HCT116 (cell line): ENCODE measurements around the gene SMIM41. TPM values are rescaled to one million over a fixed set of nuclear protein-coding genes. Genes with fewer than 3 reads are reported as not detected.

Experiments used
- ATAC-seq: fragments of 200-7000 bp; cut with Tn5 transposase; 2 replicates; pipeline ENCODE4 v1.9.1; 2020; ENCODE audit warnings: mild to moderate bottlenecking, moderate library complexity
- BruUV-seq: library from RNA; stranded (reverse); fragments of 400-500 nt; replicated peaks from 2 replicates; lab custom pipeline; 2021; lab: Mats Ljungman, UMichigan
- CTCF ChIA-PET: fragments of 300-600 bp; sonication (Branson Sonifier 250); formaldehyde crosslinking; loops from one replicate; lab custom pipeline; 2021; ENCODE audit warnings: antibody characterized with exemption; lab: Charles Lee
- POLR2A ChIA-PET: fragments of 300-600, 350-600 bp; sonication (Branson Sonifier 250); formaldehyde crosslinking; loops from one replicate; lab custom pipeline; 2021; ENCODE audit warnings: antibody characterized with exemption; lab: Charles Lee
- RAD21 ChIA-PET, 2 experiments: fragments of 300-600 bp; sonication (Branson Sonifier 250); formaldehyde crosslinking; loops; one replicate each; lab custom pipeline; 2023; ENCODE audit warnings: low total read pairs in 2 of 2; ENCODE audit not compliant: uncharacterized antibody in 2 of 2, unreplicated experiment in 2 of 2, low non-redundant PET in 1 of 2; lab: Charles Lee
- DNase-seq: peaks from one replicate; pipeline ENCODE4 v3.0.0-alpha.2; 2010; ENCODE audit warnings: low read depth, low spot score
- H2AFZ ChIP-seq: fragments of 200-600 bp; shearing (Covaris generic), sonication (generic); 2 replicates; pipeline ENCODE4 v1.6.1; 2017; ENCODE audit warnings: low read depth, mixed run types, mixed read lengths, antibody characterized with exemption, low read length; ENCODE audit not compliant: poor library complexity, severe bottlenecking
- H3K27ac ChIP-seq: 2 replicates; pipeline ENCODE4 v1.5.1; 2012; ENCODE audit warnings: low read depth, low read length
- H3K27me3 ChIP-seq: fragments of 200-600 bp; sonication (generic); 2 replicates; pipeline ENCODE4 v1.6.1; 2016; ENCODE audit warnings: mixed run types, low read length, mixed read lengths; ENCODE audit not compliant: insufficient read depth
- H3K36me3 ChIP-seq, 2 experiments: fragments of 200-500 bp in 1 of 2; fragments of 200-600 bp in 1 of 2; sonication (Bioruptor generic) in 1 of 2; sonication (generic) in 1 of 2; 2 replicates each; pipeline versions ENCODE4 v1.5.1 to v1.6.1; 2014 to 2016; ENCODE audit warnings: low read length in 2 of 2, inconsistent platforms in 1 of 2, mixed read lengths in 1 of 2, mixed run types in 1 of 2; ENCODE audit not compliant: insufficient read depth in 2 of 2, control insufficient read depth in 1 of 2
- H3K4me1 ChIP-seq, 2 experiments: fragments of 200-600 bp in 1 of 2; sonication (generic) in 1 of 2; 2 replicates each; pipeline versions ENCODE4 v1.5.1 to v1.6.1; 2012 to 2017; ENCODE audit warnings: low read length in 2 of 2, inconsistent platforms in 1 of 2, mild to moderate bottlenecking in 1 of 2, mixed read lengths in 1 of 2, mixed run types in 1 of 2, moderate library complexity in 1 of 2; ENCODE audit not compliant: insufficient read depth in 2 of 2, control insufficient read depth in 1 of 2
- H3K4me2 ChIP-seq: fragments of 200-600 bp; sonication (generic); 2 replicates; pipeline ENCODE4 v1.6.1; 2017; ENCODE audit warnings: mixed run types, low read length, mixed read lengths
- H3K4me3 ChIP-seq, 2 experiments: fragments of 200-600 bp in 1 of 2; sonication (generic) in 1 of 2; replicated peaks in 1 of 2; 2 replicates each; pipeline ENCODE4 v1.5.1; 2011 to 2016; ENCODE audit warnings: low read length in 2 of 2, control low read depth in 1 of 2, low read depth in 1 of 2, mild to moderate bottlenecking in 1 of 2, mixed read lengths in 1 of 2, mixed run types in 1 of 2
- H3K79me2 ChIP-seq: fragments of 200-600 bp; sonication (generic); 2 replicates; pipeline ENCODE4 v1.6.1; 2017; ENCODE audit warnings: mild to moderate bottlenecking, mixed run types, low read length, moderate library complexity, mixed read lengths; ENCODE audit not compliant: insufficient read depth
- H3K9ac ChIP-seq: fragments of 200-600 bp; sonication (generic); 2 replicates; pipeline ENCODE4 v1.6.1; 2016; ENCODE audit warnings: low read length, mixed read lengths
- H3K9me2 ChIP-seq: fragments of 200-600 bp; sonication (generic), shearing (Covaris generic); 2 replicates; pipeline ENCODE4 v1.6.1; 2017; ENCODE audit warnings: mixed run types, mild to moderate bottlenecking, moderate library complexity; ENCODE audit not compliant: insufficient read depth
- H3K9me3 ChIP-seq, 2 experiments: fragments of 200-500 bp in 1 of 2; fragments of 200-600 bp in 1 of 2; sonication (Bioruptor generic) in 1 of 2; sonication (generic) in 1 of 2; 2 replicates each; pipeline ENCODE4 v1.6.1; 2014 to 2017; ENCODE audit warnings: low read length in 2 of 2, mixed read lengths in 2 of 2, inconsistent platforms in 1 of 2, low read depth in 1 of 2, mild to moderate bottlenecking in 1 of 2, mixed run types in 1 of 2, moderate library complexity in 1 of 2; ENCODE audit not compliant: control insufficient read depth in 1 of 2, insufficient read depth in 1 of 2
- H4K20me1 ChIP-seq: fragments of 200-600 bp; sonication (generic), shearing (Covaris generic); 2 replicates; pipeline ENCODE4 v1.6.1; 2017; ENCODE audit warnings: mixed run types, mild to moderate bottlenecking, moderate library complexity; ENCODE audit not compliant: insufficient read depth
- FOSL1 ChIP-seq: IDR thresholded peaks from 2 replicates; pipeline ENCODE4 v1.6.1; 2012; ENCODE audit warnings: low read depth
- MAX ChIP-seq: IDR thresholded peaks from 2 replicates; pipeline ENCODE4 v1.6.1; 2012
- POLR2A ChIP-seq: IDR thresholded peaks from 2 replicates; pipeline ENCODE4 v1.7.0; 2011; ENCODE audit warnings: borderline replicate concordance; ENCODE audit not compliant: insufficient read depth, insufficient read length; ENCODE audit errors: extremely low read depth
- POLR2AphosphoS5 ChIP-seq: IDR thresholded peaks from 2 replicates; pipeline ENCODE4 v1.6.1; 2011; ENCODE audit warnings: mild to moderate bottlenecking, low read depth, low read length, moderate library complexity
- SP1 ChIP-seq: IDR thresholded peaks from 2 replicates; pipeline ENCODE4 v1.6.1; 2012; ENCODE audit warnings: low read depth
- ZFX ChIP-seq: fragments of 450-650 bp; IDR thresholded peaks from 2 replicates; pipeline ENCODE4 v1.6.1; 2017
- intact Hi-C: fragments of 100-400 bp; cut with micrococcal nuclease; formaldehyde crosslinking; loops from 2 replicates; pipeline ENCODE4 v1.10.0; 2022
- total RNA-seq: library from RNA; stranded (reverse); gene quantifications from one replicate; pipeline ENCODE4 v1.2.1, GENCODE V29; 2021; ENCODE audit not compliant: unreplicated experiment

SMIM41 gene
- total RNA-seq, 1 experiment from 2014 or later: not detected

- no TSS peak for BruUV-seq
- Histone ChIP-seq H2AFZ (no peak overlapping the region), H3K4me1 (peaks cover 78 to 97% of the 10 kb centered on the region in 2 experiments)
- TF ChIP-seq MAX: no peak
- TF ChIP-seq FOSL1: no peak
- peak; percentile 36 for TF ChIP-seq POLR2AphosphoS5
- TF ChIP-seq, all 23 proteins: peak for 1
- peaks cover 15% of the 10 kb centered on the region; the same call in 1 of the 2 replicates for H3K79me2 ChIP-seq
- ChIA-PET CTCF (interaction anchor here (1.1 to 7.0 kb wide), 12 partner anchors 11 to 735 kb away, joined by 3 to 140 read pairs (median 7); no protein-coding TSS in a partner anchor), POLR2A (interaction anchor here (0.9 to 3.7 kb wide), 18 partner anchors 8 to 860 kb away, joined by 3 to 48 read pairs (median 7); partner anchors contain the start of genes EIF4B, KRT5, KRT8 and KRT80), RAD21 (interaction anchor here (1.3 to 1.5 kb wide), 4 partner anchors 10 to 733 kb away, joined by 3 to 7 read pairs (median 4); no protein-coding TSS in a partner anchor)
- peak overlapping the region; percentile 46 to 55 for H3K4me3 ChIP-seq
- H3K9ac ChIP-seq: peak overlapping the region; percentile 91
- DNase-seq: no peak
- no peaks in the 10 kb centered on the region for H4K20me1 ChIP-seq
- no peaks in the 10 kb centered on the region for H3K27me3 ChIP-seq
- ATAC-seq: no peak
- H3K9me3 ChIP-seq: no peaks in the 10 kb centered on the region
- intact Hi-C loops: loop anchor here (5.0 kb wide), 1 partner anchor 726 kb away; no protein-coding TSS in a partner anchor
- no peaks in the 10 kb centered on the region for H3K36me3 ChIP-seq
- no peaks in the 10 kb centered on the region for H3K9me2 ChIP-seq
- H3K27ac ChIP-seq: peak overlapping the region; percentile 100
- peak overlapping the region; percentile 87 for H3K4me2 ChIP-seq
Measured at GRCh38 chr12:52146089-52146821, 66.8 kb downstream of the SMIM41 start.

GRCh38 chr12:52146822-52147366 lies 67.4 kb downstream of the SMIM41 start:
- TF ChIP-seq ZFX (peak; percentile 67), SP1 (no peak), POLR2A (no peak)
- Histone ChIP-seq H3K4me2 (peak overlapping the region; percentile 87), H4K20me1 (no peaks in the 10 kb centered on the region), H3K9me3 (no peaks in the 10 kb centered on the region), H2AFZ (no peak overlapping the region), H3K27ac (peak overlapping the region; percentile 100), H3K4me3 (peak overlapping the region; percentile 46 to 55), H3K9me2 (no peaks in the 10 kb centered on the region), H3K27me3 (no peaks in the 10 kb centered on the region), H3K9ac (peak overlapping the region; percentile 91), H3K79me2 (peaks cover 15% of the 10 kb centered on the region; the same call in 1 of the 2 replicates), H3K4me1 (peaks cover 81 to 97% of the 10 kb centered on the region in 2 experiments), H3K36me3 (no peaks in the 10 kb centered on the region)
- BruUV-seq: TSS peak; percentile 87
- ATAC-seq (peak; percentile 19), DNase-seq (no peak)
- CTCF ChIA-PET: interaction anchor here (0.6 to 7.0 kb wide), 19 partner anchors 10 to 834 kb away, joined by 3 to 140 read pairs (median 8); no protein-coding TSS in a partner anchor
- intact Hi-C loops: loop anchor here (5.0 kb wide), 1 partner anchor 725 kb away; no protein-coding TSS in a partner anchor
- POLR2A ChIA-PET: interaction anchor here (0.6 to 3.7 kb wide), 44 partner anchors 9 to 859 kb away, joined by 3 to 48 read pairs (median 5); partner anchors contain the start of genes EIF4B, KRT5, KRT8 and KRT80
- RAD21 ChIA-PET: interaction anchor here (0.6 to 1.5 kb wide), 7 partner anchors 10 to 1072 kb away, joined by 3 to 7 read pairs (median 3); no protein-coding TSS in a partner anchor
